ENCODE results near the gene SGK1. TPM values are rescaled to one million over a fixed set of nuclear protein-coding genes. Genes with fewer than 3 reads are reported as not detected.
"Not testable (repeated sequence)": the region's sequence is repeated elsewhere in the genome, so short reads cannot be mapped to it uniquely, and the experiment has no call there.

Gene SGK1
- total RNA-seq, 1 donor from 2014 or later, result 25.8 TPM

GRCh38 chr6:134308800-134309199 is 9.1 kb downstream of the SGK1 start:
- no peak for TF ChIP-seq CTCF (IDR thresholded peaks at IDR 0.05; ENCODE audit: borderline replicate concordance)
- Histone ChIP-seq H3K27me3 (ENCODE audit: low read depth) (no peaks in the 10 kb centered on the region), H3K4me1 (no peaks in the 10 kb centered on the region), H3K4me3 (no peak overlapping the region), H3K27ac (replicated peaks) (no peak overlapping the region), H3K9me3 (replicated peaks) (no peaks in the 10 kb centered on the region), H3K36me3 (no peaks in the 10 kb centered on the region)
- intact Hi-C loops (cut with micrococcal nuclease), result no loop called here
- no peak for DNase-seq

- no peak for TF ChIP-seq CTCF (IDR thresholded peaks at IDR 0.05; ENCODE audit: borderline replicate concordance)
- Histone ChIP-seq H3K4me3 (no peak overlapping the region), H3K27me3 (ENCODE audit: low read depth) (no peaks in the 10 kb centered on the region), H3K36me3 (no peaks in the 10 kb centered on the region), H3K27ac (replicated peaks) (no peak overlapping the region), H3K9me3 (replicated peaks) (no peaks in the 10 kb centered on the region), H3K4me1 (no peaks in the 10 kb centered on the region)
- intact Hi-C loops (cut with micrococcal nuclease), result no loop called here
- no peak for DNase-seq
These were observed 10.0 kb downstream of the SGK1 start for GRCh38 chr6:134307870-134308269.

- Histone ChIP-seq H3K4me1 (no peaks in the 10 kb centered on the region), H3K4me3 (no peak overlapping the region), H3K27ac (replicated peaks) (no peak overlapping the region), H3K36me3 (no peaks in the 10 kb centered on the region), H3K9me3 (replicated peaks) (no peaks in the 10 kb centered on the region), H3K27me3 (ENCODE audit: low read depth) (no peaks in the 10 kb centered on the region)
- no peak for TF ChIP-seq CTCF (IDR thresholded peaks at IDR 0.05; ENCODE audit: borderline replicate concordance)
- no peak for DNase-seq
- intact Hi-C loops (cut with micrococcal nuclease), result no loop called here
These were observed 10.8 kb downstream of the SGK1 start for GRCh38 chr6:134307075-134307474.

GRCh38 chr6:134304381-134304780 is 13.5 kb downstream of the SGK1 start:
- H3K27ac ChIP-seq (replicated peaks); DNase-seq; H3K27me3 ChIP-seq (ENCODE audit: low read depth); H3K9me3 ChIP-seq (replicated peaks); H3K4me3 ChIP-seq; H3K36me3 ChIP-seq; intact Hi-C loops (cut with micrococcal nuclease); H3K4me1 ChIP-seq: not testable (repeated sequence)

- Histone ChIP-seq H3K4me1 (no peaks in the 10 kb centered on the region), H3K36me3 (no peaks in the 10 kb centered on the region), H3K9me3 (replicated peaks) (no peaks in the 10 kb centered on the region), H3K27ac (replicated peaks) (no peak overlapping the region), H3K27me3 (ENCODE audit: low read depth) (no peaks in the 10 kb centered on the region), H3K4me3 (no peak overlapping the region)
- intact Hi-C loops (cut with micrococcal nuclease), result no loop called here
- TF ChIP-seq CTCF (IDR thresholded peaks at IDR 0.05; ENCODE audit: borderline replicate concordance), result no peak
- DNase-seq, result no peak
These were observed 14.0 kb downstream of the SGK1 start for GRCh38 chr6:134303891-134304290.

- Histone ChIP-seq H3K4me3 (no peak overlapping the region), H3K27ac (replicated peaks) (no peak overlapping the region), H3K36me3 (no peaks in the 10 kb centered on the region), H3K9me3 (replicated peaks) (no peaks in the 10 kb centered on the region), H3K4me1 (peaks cover 18% of the 10 kb centered on the region), H3K27me3 (ENCODE audit: low read depth) (no peaks in the 10 kb centered on the region)
- no peak for TF ChIP-seq CTCF (IDR thresholded peaks at IDR 0.05; ENCODE audit: borderline replicate concordance)
- intact Hi-C loops (cut with micrococcal nuclease), result no loop called here
- no peak for DNase-seq
These were observed 18.7 kb downstream of the SGK1 start for GRCh38 chr6:134299236-134299635.

All from left ventricle myocardium inferior (tissue), 1 donor.